ENCODE data around the gene PLA2G2E. TPM values are rescaled to one million over a fixed set of nuclear protein-coding genes. Genes with fewer than 3 reads are reported as not detected.
"Not testable (repeated sequence)": the region's sequence is repeated elsewhere in the genome, so short reads cannot be mapped to it uniquely, and the experiment has no call there.

Gene PLA2G2E
- total RNA-seq, 1 experiment from 2014 or later = not detected

GRCh38 chr1:19942657-19943056 is 19.2 kb upstream of the PLA2G2E start:
- Histone ChIP-seq H3K4me3 (ENCODE audit: insufficient read depth, low read depth, low read length) (no peak overlapping the region), H3K27me3 (ENCODE audit: control insufficient read depth, insufficient read depth, low read length) (no peaks in the 10 kb centered on the region), H3K36me3 (replicated peaks; ENCODE audit: control insufficient read depth, insufficient read depth, low read length) (no peaks in the 10 kb centered on the region)
- DNase-seq = no peak

- H3K27me3 ChIP-seq (ENCODE audit: control insufficient read depth, insufficient read depth, low read length) = no peaks in the 10 kb centered on the region
- no peaks in the 10 kb centered on the region for H3K36me3 ChIP-seq (replicated peaks; ENCODE audit: control insufficient read depth, insufficient read depth, low read length)
- no peak for DNase-seq
- H3K4me3 ChIP-seq (ENCODE audit: insufficient read depth, low read depth, low read length) = no peak overlapping the region
These were observed 18.7 kb upstream of the PLA2G2E start for GRCh38 chr1:19942088-19942487.

- DNase-seq = no peak
- Histone ChIP-seq H3K27me3 (ENCODE audit: control insufficient read depth, insufficient read depth, low read length) (no peaks in the 10 kb centered on the region), H3K36me3 (replicated peaks; ENCODE audit: control insufficient read depth, insufficient read depth, low read length) (no peaks in the 10 kb centered on the region), H3K4me3 (ENCODE audit: insufficient read depth, low read depth, low read length) (no peak overlapping the region)
These were observed 17.8 kb upstream of the PLA2G2E start for GRCh38 chr1:19941206-19941568.

- Histone ChIP-seq H3K36me3 (replicated peaks; ENCODE audit: control insufficient read depth, insufficient read depth, low read length) (no peaks in the 10 kb centered on the region), H3K4me3 (ENCODE audit: insufficient read depth, low read depth, low read length) (no peak overlapping the region), H3K27me3 (ENCODE audit: control insufficient read depth, insufficient read depth, low read length) (no peaks in the 10 kb centered on the region)
- peak; percentile 39 for DNase-seq
These were observed 17.2 kb upstream of the PLA2G2E start for GRCh38 chr1:19940486-19941205.

GRCh38 chr1:19938472-19938871 is 15.1 kb upstream of the PLA2G2E start:
- Histone ChIP-seq H3K4me3 (ENCODE audit: insufficient read depth, low read depth, low read length) (no peak overlapping the region), H3K36me3 (replicated peaks; ENCODE audit: control insufficient read depth, insufficient read depth, low read length) (no peaks in the 10 kb centered on the region), H3K27me3 (ENCODE audit: control insufficient read depth, insufficient read depth, low read length) (no peaks in the 10 kb centered on the region)
- DNase-seq = no peak

GRCh38 chr1:19936061-19936750 is 12.8 kb upstream of the PLA2G2E start:
- Histone ChIP-seq H3K4me3 (ENCODE audit: insufficient read depth, low read depth, low read length) (no peak overlapping the region), H3K27me3 (ENCODE audit: control insufficient read depth, insufficient read depth, low read length) (no peaks in the 10 kb centered on the region)
- DNase-seq = no peak

GRCh38 chr1:19934336-19934735 is 10.9 kb upstream of the PLA2G2E start:
- no peaks in the 10 kb centered on the region for H3K36me3 ChIP-seq (replicated peaks; ENCODE audit: control insufficient read depth, insufficient read depth, low read length)
- H3K27me3 ChIP-seq (ENCODE audit: control insufficient read depth, insufficient read depth, low read length) = no peaks in the 10 kb centered on the region
- no peak for DNase-seq
- H3K4me3 ChIP-seq (ENCODE audit: insufficient read depth, low read depth, low read length) = no peak overlapping the region

More at GRCh38 chr1:19936061-19936750, 12.8 kb upstream of the PLA2G2E start:
- no peaks in the 10 kb centered on the region for H3K36me3 ChIP-seq (replicated peaks; ENCODE audit: control insufficient read depth, insufficient read depth, low read length)

GRCh38 chr1:19932866-19933265 is 9.4 kb upstream of the PLA2G2E start:
- Histone ChIP-seq H3K27me3 (ENCODE audit: control insufficient read depth, insufficient read depth, low read length) (no peaks in the 10 kb centered on the region), H3K36me3 (replicated peaks; ENCODE audit: control insufficient read depth, insufficient read depth, low read length) (no peaks in the 10 kb centered on the region), H3K4me3 (ENCODE audit: insufficient read depth, low read depth, low read length) (no peak overlapping the region)
- DNase-seq = no peak

- H3K4me3 ChIP-seq (ENCODE audit: insufficient read depth, low read depth, low read length); H3K27me3 ChIP-seq (ENCODE audit: control insufficient read depth, insufficient read depth, low read length); H3K36me3 ChIP-seq (replicated peaks; ENCODE audit: control insufficient read depth, insufficient read depth, low read length); DNase-seq: not testable (repeated sequence)
These were observed 3.7 kb upstream of the PLA2G2E start for GRCh38 chr1:19927130-19927421.

GRCh38 chr1:19926296-19927129 is 3.1 kb upstream of the PLA2G2E start:
- DNase-seq = no peak
- H3K4me3 ChIP-seq (ENCODE audit: insufficient read depth, low read depth, low read length) = no peak overlapping the region
- H3K36me3 ChIP-seq (replicated peaks; ENCODE audit: control insufficient read depth, insufficient read depth, low read length) = no peaks in the 10 kb centered on the region

GRCh38 chr1:19925342-19926070 is 2.1 kb upstream of the PLA2G2E start:
- Histone ChIP-seq H3K4me3 (ENCODE audit: insufficient read depth, low read depth, low read length) (no peak overlapping the region), H3K36me3 (replicated peaks; ENCODE audit: control insufficient read depth, insufficient read depth, low read length) (no peaks in the 10 kb centered on the region)
- no peak for DNase-seq

More at GRCh38 chr1:19926296-19927129, 3.1 kb upstream of the PLA2G2E start:
- H3K27me3 ChIP-seq (ENCODE audit: control insufficient read depth, insufficient read depth, low read length) = no peaks in the 10 kb centered on the region

GRCh38 chr1:19923953-19924346 is 533 bp upstream of the PLA2G2E start:
- Histone ChIP-seq H3K36me3 (replicated peaks; ENCODE audit: control insufficient read depth, insufficient read depth, low read length) (no peaks in the 10 kb centered on the region), H3K4me3 (ENCODE audit: insufficient read depth, low read depth, low read length) (no peak overlapping the region), H3K27me3 (ENCODE audit: control insufficient read depth, insufficient read depth, low read length) (no peaks in the 10 kb centered on the region)
- peak; percentile 40 for DNase-seq

More at GRCh38 chr1:19925342-19926070, 2.1 kb upstream of the PLA2G2E start:
- H3K27me3 ChIP-seq (ENCODE audit: control insufficient read depth, insufficient read depth, low read length) = no peaks in the 10 kb centered on the region

GRCh38 chr1:19922015-19922688 is 1.3 kb downstream of the PLA2G2E start:
- DNase-seq = peak; percentile 55
- Histone ChIP-seq H3K36me3 (replicated peaks; ENCODE audit: control insufficient read depth, insufficient read depth, low read length) (no peaks in the 10 kb centered on the region), H3K4me3 (ENCODE audit: insufficient read depth, low read depth, low read length) (no peak overlapping the region), H3K27me3 (ENCODE audit: control insufficient read depth, insufficient read depth, low read length) (no peaks in the 10 kb centered on the region)

- Histone ChIP-seq H3K36me3 (replicated peaks; ENCODE audit: control insufficient read depth, insufficient read depth, low read length) (no peaks in the 10 kb centered on the region), H3K4me3 (ENCODE audit: insufficient read depth, low read depth, low read length) (no peak overlapping the region), H3K27me3 (ENCODE audit: control insufficient read depth, insufficient read depth, low read length) (no peaks in the 10 kb centered on the region)
- peak; percentile 48 for DNase-seq
These were observed 2.1 kb downstream of the PLA2G2E start for GRCh38 chr1:19921310-19921709.

Measured in H7 (cell line).